Keratinocyte (primary cell): ENCODE data around the gene FGD4.

Experiments used
- CTCF ChIP-seq, 3 experiments: IDR thresholded peaks in 1 of 3; conservative IDR thresholded peaks in 1 of 3; optimal IDR thresholded peaks in 1 of 3; 2 replicates in 2 of 3; 3 replicates in 1 of 3; pipeline versions ENCODE3 to v1.5.1; 2011; ENCODE audit warnings: low read length in 3 of 3, mild to moderate bottlenecking in 3 of 3, moderate library complexity in 2 of 3, control low read depth in 1 of 3, inconsistent platforms in 1 of 3; ENCODE audit not compliant: insufficient read depth in 2 of 3; ENCODE audit errors: extremely low read depth in 1 of 3
- EZH2 ChIP-seq: IDR thresholded peaks from one replicate; pipeline ENCODE4 v1.6.1; 2012; ENCODE audit warnings: inconsistent platforms, mild to moderate bottlenecking, low read length, moderate library complexity

- TF ChIP-seq CTCF (optimal IDR thresholded peaks at IDR 0.05 in 1 of 3, IDR thresholded peaks at IDR 0.05 in 1 of 3, conservative IDR thresholded peaks at IDR 0.05 in 1 of 3; ENCODE audit: extremely low read depth in 1 of 3, insufficient read depth in 2 of 3, low read length in 3 of 3): no peak
- TF ChIP-seq EZH2: no peak
Observed at GRCh38 chr12:32588604-32589003, 189.2 kb downstream of the FGD4 start.
